A172 (cell line): Measurements from ENCODE around the gene GPC5. TPM values are rescaled to one million over a fixed set of nuclear protein-coding genes. Genes with fewer than 3 reads are reported as not detected.
"Not testable (repeated sequence)": the region's sequence is repeated elsewhere in the genome, so short reads cannot be mapped to it uniquely, and the experiment has no call there.

Source experiments
- DNase-seq: peaks from one replicate; pipeline ENCODE4 v3.0.0-alpha.2; 2015; ENCODE audit warnings: low spot score
- total RNA-seq: library from RNA; depleted of rRNA; stranded (reverse); fragments of >200 nt; shearing (Covaris generic); gene quantifications from 2 replicates; pipeline ENCODE4 v1.2.3, GENCODE V29; 2014

GPC5 gene
- total RNA-seq, 1 experiment from 2014 or later = not detected

GRCh38 chr13:92640936-92641335 lies 1242.5 kb downstream of the GPC5 start:
- no peak for DNase-seq

GRCh38 chr13:92649140-92649813 lies 1250.9 kb downstream of the GPC5 start:
- no peak for DNase-seq

GRCh38 chr13:92656103-92656502 lies 1257.7 kb downstream of the GPC5 start:
- no peak for DNase-seq

DNA sequence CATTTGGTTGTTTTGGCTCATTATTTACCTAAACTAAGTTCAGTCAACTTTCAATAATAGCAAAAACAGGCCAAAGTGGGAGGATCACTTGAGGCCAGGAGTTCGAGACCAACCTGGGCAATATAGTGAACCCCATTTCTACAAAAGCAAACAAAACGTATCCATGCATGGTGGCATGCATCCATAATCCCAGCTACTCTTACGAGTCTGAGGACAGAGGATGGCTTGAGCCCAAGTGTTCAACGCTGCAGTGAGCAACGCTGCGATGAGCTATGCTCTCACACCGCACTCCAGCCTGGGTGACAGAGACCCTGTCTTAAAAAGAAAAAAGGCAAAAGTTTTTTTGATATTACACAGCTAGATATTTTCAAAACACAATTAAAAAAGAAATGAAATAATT lies 1258.2 kb downstream of the GPC5 start:
- DNase-seq = no peak

- DNase-seq = peak; percentile 56
Measured at GRCh38 chr13:92657565-92657964, 1259.1 kb downstream of the GPC5 start.

DNA sequence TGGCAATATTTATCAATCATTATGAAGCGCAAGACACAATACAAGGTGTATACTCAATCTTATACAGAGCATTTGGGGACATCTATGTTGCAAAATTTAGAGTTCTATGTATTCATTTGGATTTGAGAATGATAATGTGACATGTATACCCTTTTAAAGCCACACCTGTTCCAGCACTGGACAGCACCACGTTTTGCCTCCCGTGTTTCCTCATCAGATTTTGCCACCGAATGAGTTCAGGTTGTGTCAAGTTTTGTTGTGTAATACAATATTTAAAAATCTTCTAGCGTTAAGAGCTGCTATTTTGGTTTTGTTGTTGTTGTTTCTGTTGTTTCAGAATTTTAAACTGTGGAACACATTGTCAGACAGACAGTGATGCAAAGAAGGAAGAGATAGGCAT lies 1259.9 kb downstream of the GPC5 start:
- no peak for DNase-seq

GRCh38 chr13:92661406-92661805 lies 1263.0 kb downstream of the GPC5 start:
- no peak for DNase-seq

DNA sequence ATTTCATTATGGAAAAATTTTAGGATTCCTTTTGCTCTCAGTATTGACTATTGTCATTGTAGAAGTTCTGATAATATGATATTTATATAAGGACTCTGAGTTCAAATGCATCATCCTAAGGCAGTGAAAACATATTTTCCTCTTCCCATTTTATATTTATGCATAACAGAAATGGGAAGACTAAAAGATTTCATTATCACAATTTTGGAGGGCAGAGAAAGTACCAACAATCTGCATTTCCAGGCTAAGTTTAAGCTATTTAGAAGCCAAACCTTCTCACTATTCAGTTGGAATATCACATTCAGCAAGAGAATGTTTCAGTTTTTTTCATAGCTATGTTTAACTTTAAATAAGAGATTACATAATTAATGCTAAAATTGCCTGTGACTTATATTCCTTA lies 1269.7 kb downstream of the GPC5 start:
- no peak for DNase-seq

DNA sequence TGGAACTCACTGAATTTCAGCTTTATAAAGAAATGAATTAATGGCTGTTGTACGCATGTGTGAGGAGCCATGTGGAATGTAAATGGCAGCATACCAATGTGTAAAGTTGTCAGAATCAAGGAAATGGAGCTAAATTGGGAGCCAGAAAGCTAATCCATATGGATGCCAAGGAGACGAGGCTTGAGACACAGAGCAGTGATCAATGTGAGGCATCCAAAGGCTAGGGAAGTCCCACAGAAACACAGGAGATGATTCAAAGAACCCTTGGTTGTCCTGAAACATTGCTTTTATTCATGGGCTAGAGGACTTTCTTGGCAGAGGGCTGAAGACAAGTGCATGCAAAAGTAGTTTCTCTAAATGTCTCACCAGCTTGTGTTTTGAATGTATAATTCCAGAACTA lies 1271.7 kb downstream of the GPC5 start:
- DNase-seq = no peak

DNA sequence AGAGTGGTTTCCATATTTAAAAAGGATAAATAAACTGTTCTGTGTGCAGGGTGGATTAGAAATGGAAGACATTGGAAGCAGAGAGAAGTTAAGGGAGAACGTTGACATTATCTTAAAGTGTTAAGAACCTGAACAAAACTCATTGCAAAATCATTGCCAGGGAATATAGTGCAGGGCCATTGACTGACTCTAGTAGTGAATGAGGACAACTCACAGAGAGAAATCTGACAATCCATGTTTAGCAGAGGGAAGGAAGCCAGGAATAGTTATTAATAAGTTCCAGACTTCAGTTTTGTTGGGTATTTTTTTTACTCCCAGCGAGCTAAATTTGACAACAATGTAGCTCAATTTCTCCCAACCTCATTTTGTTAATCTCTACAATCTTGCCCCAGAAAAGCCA lies 1273.4 kb downstream of the GPC5 start:
- no peak for DNase-seq

DNA sequence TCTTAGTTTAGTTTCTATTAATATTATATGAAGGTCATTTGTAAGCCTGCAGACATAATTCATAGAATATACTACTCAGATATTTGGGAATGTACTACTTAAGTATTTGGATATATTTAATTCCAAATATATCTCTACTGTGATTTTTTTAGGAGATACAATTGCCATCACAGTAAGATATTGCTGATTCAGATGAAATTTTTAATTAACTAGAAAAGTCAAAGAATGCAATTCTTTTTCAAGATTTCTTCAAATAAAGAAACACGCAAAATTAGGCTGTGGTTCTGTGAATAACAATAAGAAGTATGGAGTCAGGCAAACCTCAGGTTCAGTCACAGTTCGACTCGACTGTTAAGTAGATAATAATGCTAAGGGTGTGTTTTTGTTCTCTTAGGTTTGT lies 1277.8 kb downstream of the GPC5 start:
- no peak for DNase-seq

GRCh38 chr13:92677571-92677970 lies 1279.2 kb downstream of the GPC5 start:
- no peak for DNase-seq

- DNase-seq = no peak
Measured at GRCh38 chr13:92679602-92680001, 1281.2 kb downstream of the GPC5 start.

DNA sequence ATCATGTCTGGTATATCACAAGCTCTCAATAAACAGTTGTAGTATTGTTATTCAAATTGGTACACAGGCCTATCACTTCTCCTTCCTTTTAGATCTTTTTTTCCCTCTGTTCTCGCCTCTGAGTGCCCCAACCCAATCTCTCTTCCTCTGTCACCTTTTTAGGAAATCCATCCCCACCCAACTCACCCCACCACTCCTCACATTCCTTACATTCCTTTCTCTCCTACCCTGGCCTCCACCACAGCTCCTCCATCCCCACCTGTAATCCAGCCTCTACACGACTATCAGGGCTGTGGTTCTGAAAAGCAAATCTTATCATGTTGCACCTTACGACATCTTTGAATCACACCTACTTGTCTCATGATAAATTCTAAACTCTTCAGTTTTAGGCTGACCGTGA lies 1282.8 kb downstream of the GPC5 start:
- DNase-seq = no peak

- DNase-seq = no peak
Measured at GRCh38 chr13:92682832-92683517, 1284.6 kb downstream of the GPC5 start.

GRCh38 chr13:92694047-92694446 lies 1295.6 kb downstream of the GPC5 start:
- DNase-seq = no peak

GRCh38 chr13:92695827-92696226 lies 1297.4 kb downstream of the GPC5 start:
- DNase-seq = not testable (repeated sequence)

GRCh38 chr13:92716749-92717148 lies 1318.3 kb downstream of the GPC5 start:
- peak; percentile 6 for DNase-seq

GRCh38 chr13:92717857-92718256 lies 1319.4 kb downstream of the GPC5 start:
- no peak for DNase-seq

DNA sequence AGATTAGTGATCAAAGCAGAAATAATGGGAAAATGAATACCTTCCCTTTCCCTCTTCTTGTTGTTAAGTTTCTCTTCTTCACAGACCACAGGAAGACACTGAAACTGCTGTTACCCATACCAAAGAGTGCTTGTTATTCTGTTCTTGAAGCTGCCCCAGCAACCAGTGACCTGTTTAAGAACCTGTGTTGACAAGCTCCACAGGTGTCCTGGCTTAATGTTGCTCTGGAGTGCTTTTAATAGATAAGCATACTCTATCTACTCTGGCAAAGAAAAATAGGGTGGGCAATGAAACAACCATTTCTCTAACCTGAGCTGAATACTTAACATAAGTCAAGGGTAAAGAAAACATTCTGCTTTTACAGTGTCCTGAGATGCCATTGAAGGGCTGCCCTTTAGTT lies 1321.4 kb downstream of the GPC5 start:
- no peak for DNase-seq

GRCh38 chr13:92721620-92722019 lies 1323.2 kb downstream of the GPC5 start:
- DNase-seq = no peak

- no peak for DNase-seq
Measured at GRCh38 chr13:92727118-92727517, 1328.7 kb downstream of the GPC5 start.

- DNase-seq = no peak
Measured at GRCh38 chr13:92734068-92734467, 1335.6 kb downstream of the GPC5 start.

DNA sequence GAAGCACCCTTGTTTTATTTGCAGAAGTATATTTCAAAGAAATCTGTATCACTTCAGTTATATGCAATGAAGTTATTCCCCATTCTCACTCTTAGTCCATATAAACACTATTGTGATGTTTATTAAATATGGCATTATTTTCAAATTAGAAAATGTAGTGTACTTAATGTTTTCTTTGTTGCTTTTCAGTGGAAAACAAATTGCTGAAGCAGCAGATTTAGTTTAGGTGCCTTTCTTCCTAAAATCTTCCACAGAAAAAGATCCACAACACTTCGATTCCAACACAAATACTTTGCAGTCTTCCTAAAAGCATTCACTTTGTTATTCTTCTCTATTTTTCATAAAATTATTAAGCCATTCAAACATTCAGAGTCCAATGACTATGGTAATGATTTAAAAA lies 1336.1 kb downstream of the GPC5 start:
- no peak for DNase-seq
